ENCODE results near the gene S100A5. TPM values are rescaled to one million over a fixed set of nuclear protein-coding genes. Genes with fewer than 3 reads are reported as not detected.
"Not testable (repeated sequence)": the region's sequence is repeated elsewhere in the genome, so short reads cannot be mapped to it uniquely, and the experiment has no call there.

Gene S100A5
- total RNA-seq, 1 donor from 2014 or later, result 0.47 TPM

GRCh38 chr1:153577624-153578051 lies 36.9 kb upstream of the S100A5 start:
- DNase-seq (ENCODE audit: low spot score), result no peak
- Mint-ChIP-seq H3K27me3 (ENCODE audit: low read depth) (no peaks in the 10 kb centered on the region), H3K36me3 (ENCODE audit: low read depth) (no peaks in the 10 kb centered on the region), H3K4me1 (ENCODE audit: low read depth) (peaks cover 22% of the 10 kb centered on the region), H3K4me3 (ENCODE audit: unreplicated experiment) (no peak overlapping the region), H3K27ac (ENCODE audit: unreplicated experiment) (peak overlapping the region; percentile 13), H3K9me3 (ENCODE audit: low read depth) (no peaks in the 10 kb centered on the region)
- no peak for TF ChIP-seq CTCF (IDR thresholded peaks at IDR 0.05)

GRCh38 chr1:153577138-153577537 lies 36.4 kb upstream of the S100A5 start:
- H3K9me3 Mint-ChIP-seq (ENCODE audit: low read depth), result no peaks in the 10 kb centered on the region
- H3K27ac Mint-ChIP-seq (ENCODE audit: unreplicated experiment), result no peak overlapping the region
- peaks cover 25% of the 10 kb centered on the region for H3K4me1 Mint-ChIP-seq (ENCODE audit: low read depth)
- no peaks in the 10 kb centered on the region for H3K36me3 Mint-ChIP-seq (ENCODE audit: low read depth)
- DNase-seq (ENCODE audit: low spot score), result no peak
- H3K27me3 Mint-ChIP-seq (ENCODE audit: low read depth), result no peaks in the 10 kb centered on the region
- no peak for TF ChIP-seq CTCF (IDR thresholded peaks at IDR 0.05)
- no peak overlapping the region for H3K4me3 Mint-ChIP-seq (ENCODE audit: unreplicated experiment)

DNA sequence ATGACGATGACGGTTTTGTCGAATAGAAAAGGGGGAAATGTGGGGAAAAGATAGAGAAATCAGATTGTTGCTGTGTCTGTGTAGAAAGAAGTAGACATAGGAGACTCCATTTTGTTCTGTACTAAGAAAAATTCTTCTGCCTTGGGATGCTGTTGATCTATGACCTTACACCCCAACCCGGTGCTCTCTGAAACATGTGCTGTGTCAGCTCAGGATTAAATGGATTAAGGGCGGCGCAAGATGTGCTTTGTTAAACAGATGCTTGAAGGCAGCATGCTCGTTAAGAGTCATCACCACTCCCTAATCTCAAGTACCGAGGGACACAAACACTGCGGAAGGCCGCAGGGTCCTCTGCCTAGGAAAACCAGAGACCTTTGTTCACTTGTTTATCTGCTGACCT lies 34.8 kb upstream of the S100A5 start:
- H3K9me3 Mint-ChIP-seq (ENCODE audit: low read depth); H3K27me3 Mint-ChIP-seq (ENCODE audit: low read depth); H3K36me3 Mint-ChIP-seq (ENCODE audit: low read depth); H3K27ac Mint-ChIP-seq (ENCODE audit: unreplicated experiment); DNase-seq (ENCODE audit: low spot score); H3K4me3 Mint-ChIP-seq (ENCODE audit: unreplicated experiment): not testable (repeated sequence)
- H3K4me1 Mint-ChIP-seq (ENCODE audit: low read depth), result peaks cover 32% of the 10 kb centered on the region

DNA sequence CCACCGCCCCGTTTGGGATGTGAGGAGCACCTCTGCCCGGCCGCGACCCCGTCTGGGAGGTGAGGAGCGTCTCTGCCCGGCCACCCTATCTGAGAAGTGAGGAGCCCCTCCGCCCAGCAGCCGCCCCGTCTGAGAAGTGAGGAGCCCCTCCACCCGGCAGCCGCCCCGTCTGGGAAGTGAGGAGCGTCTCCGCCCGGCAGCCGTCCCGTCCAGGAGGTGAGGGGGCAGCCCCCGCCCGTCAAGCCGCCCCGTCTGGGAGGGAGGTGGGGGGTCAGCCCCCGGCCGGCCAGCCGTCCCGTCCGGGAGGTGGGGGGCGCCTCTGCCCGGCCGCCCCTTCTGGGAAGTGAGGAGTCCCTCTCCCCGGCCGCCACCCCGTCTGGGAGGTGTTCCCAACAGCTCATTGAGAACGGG lies 34.4 kb upstream of the S100A5 start:
- H3K4me1 Mint-ChIP-seq (ENCODE audit: low read depth), result peaks cover 32% of the 10 kb centered on the region
- DNase-seq (ENCODE audit: low spot score); H3K27me3 Mint-ChIP-seq (ENCODE audit: low read depth); H3K27ac Mint-ChIP-seq (ENCODE audit: unreplicated experiment); H3K4me3 Mint-ChIP-seq (ENCODE audit: unreplicated experiment); H3K36me3 Mint-ChIP-seq (ENCODE audit: low read depth); H3K9me3 Mint-ChIP-seq (ENCODE audit: low read depth): not testable (repeated sequence)

GRCh38 chr1:153573351-153573750 lies 32.6 kb upstream of the S100A5 start:
- Mint-ChIP-seq H3K36me3 (ENCODE audit: low read depth) (no peaks in the 10 kb centered on the region), H3K4me1 (ENCODE audit: low read depth) (peaks cover 35% of the 10 kb centered on the region), H3K9me3 (ENCODE audit: low read depth) (no peaks in the 10 kb centered on the region), H3K4me3 (ENCODE audit: unreplicated experiment) (no peak overlapping the region), H3K27me3 (ENCODE audit: low read depth) (no peaks in the 10 kb centered on the region), H3K27ac (ENCODE audit: unreplicated experiment) (peak overlapping the region; percentile 72)
- no peak for DNase-seq (ENCODE audit: low spot score)
- TF ChIP-seq CTCF (IDR thresholded peaks at IDR 0.05), result no peak

- peak; percentile 97 for TF ChIP-seq CTCF (IDR thresholded peaks at IDR 0.05)
- no peaks in the 10 kb centered on the region for H3K9me3 Mint-ChIP-seq (ENCODE audit: low read depth)
- no peaks in the 10 kb centered on the region for H3K27me3 Mint-ChIP-seq (ENCODE audit: low read depth)
- peak overlapping the region; percentile 72 for H3K27ac Mint-ChIP-seq (ENCODE audit: unreplicated experiment)
- no peaks in the 10 kb centered on the region for H3K36me3 Mint-ChIP-seq (ENCODE audit: low read depth)
- H3K4me3 Mint-ChIP-seq (ENCODE audit: unreplicated experiment), result no peak overlapping the region
- no peak for DNase-seq (ENCODE audit: low spot score)
- peaks cover 35% of the 10 kb centered on the region for H3K4me1 Mint-ChIP-seq (ENCODE audit: low read depth)
Measured at GRCh38 chr1:153572569-153573015, 31.9 kb upstream of the S100A5 start.

All from chondrocyte (in vitro differentiated cells).